RWPE2 (cell line): ENCODE data around the gene TTLL13.

Experiments
- ATAC-seq: fragments of 200-7000 bp; cut with Tn5 transposase; 3 replicates; pipeline ENCODE4 v1.9.1; 2021; ENCODE audit warnings: low read depth
- DNase-seq: peaks from one replicate; pipeline ENCODE4 v3.0.0-alpha.2; 2020; ENCODE audit warnings: low spot score
- H3K27ac ChIP-seq: fragments of 450-650 bp; 2 replicates; pipeline ENCODE4 v1.5.1; 2017; ENCODE audit warnings: mild to moderate bottlenecking; ENCODE audit not compliant: poor library complexity, severe bottlenecking
- H3K27me3 ChIP-seq: fragments of 250-450 bp; sonication (Bioruptor Pico); 2 replicates; pipeline ENCODE4 v1.5.1; 2021; ENCODE audit warnings: mild to moderate bottlenecking, moderate library complexity; ENCODE audit not compliant: insufficient read depth, poor library complexity, severe bottlenecking
- H3K36me3 ChIP-seq: fragments of 250-450 bp; sonication (Bioruptor Pico); 2 replicates; pipeline ENCODE4 v1.5.1; 2020; ENCODE audit warnings: low read depth, mild to moderate bottlenecking, moderate library complexity
- H3K4me1 ChIP-seq: fragments of 250-450 bp; sonication (Bioruptor Pico); 2 replicates; pipeline ENCODE4 v1.5.1; 2021; ENCODE audit warnings: mild to moderate bottlenecking, moderate library complexity; ENCODE audit not compliant: insufficient read depth, poor library complexity, severe bottlenecking
- H3K4me3 ChIP-seq: fragments of 250-450 bp; sonication (Bioruptor Pico); 2 replicates; pipeline ENCODE4 v1.5.1; 2021; ENCODE audit warnings: mild to moderate bottlenecking, moderate library complexity; ENCODE audit not compliant: severe bottlenecking
- H3K9me3 ChIP-seq: fragments of 250-450 bp; sonication (Bioruptor Pico); 2 replicates; pipeline ENCODE4 v1.5.1; 2021; ENCODE audit warnings: mild to moderate bottlenecking, moderate library complexity; ENCODE audit not compliant: severe bottlenecking
- CTCF ChIP-seq: fragments of 450-650 bp; IDR thresholded peaks from one replicate; pipeline ENCODE4 v1.5.1; 2017; ENCODE audit warnings: mild to moderate bottlenecking, moderate library complexity; ENCODE audit not compliant: poor library complexity, severe bottlenecking

The TTLL13 gene

GRCh38 chr15:90231028-90232017 lies 18.0 kb upstream of the TTLL13 start:
- ATAC-seq: no peak
- peak overlapping the region; percentile 73 for H3K27ac ChIP-seq
- H3K4me1 ChIP-seq: no peaks in the 10 kb centered on the region
- H3K9me3 ChIP-seq: no peaks in the 10 kb centered on the region
- no peaks in the 10 kb centered on the region for H3K27me3 ChIP-seq
- peaks cover 60% of the 10 kb centered on the region for H3K36me3 ChIP-seq
- no peak for DNase-seq
- H3K4me3 ChIP-seq: no peak overlapping the region
- TF ChIP-seq CTCF: no peak

GRCh38 chr15:90232196-90232595 lies 17.2 kb upstream of the TTLL13 start:
- ATAC-seq: no peak
- peaks cover 54% of the 10 kb centered on the region for H3K36me3 ChIP-seq
- no peak for TF ChIP-seq CTCF
- DNase-seq: no peak
- H3K27me3 ChIP-seq: no peaks in the 10 kb centered on the region
- H3K27ac ChIP-seq: peak overlapping the region; percentile 73
- H3K4me1 ChIP-seq: no peaks in the 10 kb centered on the region
- no peaks in the 10 kb centered on the region for H3K9me3 ChIP-seq
- H3K4me3 ChIP-seq: no peak overlapping the region

GRCh38 chr15:90232941-90233386 lies 16.4 kb upstream of the TTLL13 start:
- H3K4me3 ChIP-seq: peak overlapping the region; percentile 47
- TF ChIP-seq CTCF: peak; percentile 94
- H3K9me3 ChIP-seq: no peaks in the 10 kb centered on the region
- no peaks in the 10 kb centered on the region for H3K27me3 ChIP-seq
- ATAC-seq: no peak; the same call in 2 of the 3 replicates
- no peaks in the 10 kb centered on the region for H3K4me1 ChIP-seq
- peaks cover 53% of the 10 kb centered on the region for H3K36me3 ChIP-seq
- peak overlapping the region; percentile 73 for H3K27ac ChIP-seq
- no peak for DNase-seq

GRCh38 chr15:90233387-90234095 lies 15.8 kb upstream of the TTLL13 start, which contains the start of gene CIB1:
Gene CIB1 (minus strand): TSS chr15:90233941. CDS start chr15:90233885, 56 bp downstream.
- ATAC-seq: peak; percentile 78

More at GRCh38 chr15:90233387-90234095, 15.8 kb upstream of the TTLL13 start, which contains the start of gene CIB1:
- Histone ChIP-seq H3K27me3 (no peaks in the 10 kb centered on the region), H3K4me1 (no peaks in the 10 kb centered on the region), H3K27ac (peak within 1 kb of the TSS; percentile 73), H3K4me3 (peak within 1 kb of the TSS; percentile 47), H3K36me3 (peaks cover 53% of the 10 kb centered on the region), H3K9me3 (no peaks in the 10 kb centered on the region)
- TF ChIP-seq CTCF: peak; percentile 75
- peak; percentile 99 for DNase-seq
